Limb (tissue), 2 donors: Measurements from ENCODE around the gene RAB1B.
"Not testable (repeated sequence)": the region's sequence is repeated elsewhere in the genome, so short reads cannot be mapped to it uniquely, and the experiment has no call there.

ENCODE experiments used
- DNase-seq, 2 donors: peaks; one replicate each; pipeline ENCODE4 v3.0.0-alpha.2; 2016; ENCODE audit errors: extremely low spot score in 2 of 2

The RAB1B gene

GRCh38 chr11:66294626-66295620 is 26.5 kb downstream of the RAB1B start:
- DNase-seq = no peak

DNA sequence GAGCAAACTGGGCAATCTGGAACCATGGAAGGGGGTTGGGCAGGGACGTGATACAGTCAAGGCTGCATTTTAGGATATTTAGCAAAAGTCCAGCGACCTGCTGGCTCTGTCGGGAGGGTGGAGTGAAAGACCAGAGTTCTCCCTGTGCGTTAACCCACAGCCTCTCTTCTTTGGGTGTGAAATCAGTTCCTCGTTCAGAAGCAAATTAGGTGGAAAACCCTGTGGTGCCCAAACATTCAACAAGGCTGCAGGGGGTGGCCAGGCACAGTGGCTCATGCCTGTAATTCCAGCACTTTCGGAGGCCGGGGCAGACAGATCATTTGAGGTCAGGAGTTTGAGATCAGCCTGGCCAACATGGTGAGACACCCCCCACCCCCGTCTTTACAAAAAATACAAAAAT is 29.2 kb downstream of the RAB1B start:
- no peak for DNase-seq

DNA sequence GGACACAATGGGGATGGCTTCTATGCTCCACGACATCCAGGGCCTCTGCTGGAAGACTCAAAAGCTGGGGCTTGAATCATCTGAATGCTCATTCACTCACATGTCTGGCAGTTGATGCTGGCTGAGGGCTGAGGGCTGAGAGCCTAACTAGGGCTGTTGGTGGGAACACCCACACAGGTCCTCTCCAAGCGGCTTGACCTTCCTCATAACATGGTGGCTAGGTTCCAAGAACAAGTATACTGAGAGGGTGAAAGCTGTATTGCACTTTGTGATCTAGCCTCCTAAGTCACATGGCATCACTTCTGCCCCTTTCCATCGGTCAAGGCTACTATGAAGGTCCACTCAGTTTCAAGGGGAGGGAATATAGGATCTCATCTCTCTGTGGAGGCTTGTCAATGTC is 30.7 kb downstream of the RAB1B start:
- DNase-seq = no peak

DNA sequence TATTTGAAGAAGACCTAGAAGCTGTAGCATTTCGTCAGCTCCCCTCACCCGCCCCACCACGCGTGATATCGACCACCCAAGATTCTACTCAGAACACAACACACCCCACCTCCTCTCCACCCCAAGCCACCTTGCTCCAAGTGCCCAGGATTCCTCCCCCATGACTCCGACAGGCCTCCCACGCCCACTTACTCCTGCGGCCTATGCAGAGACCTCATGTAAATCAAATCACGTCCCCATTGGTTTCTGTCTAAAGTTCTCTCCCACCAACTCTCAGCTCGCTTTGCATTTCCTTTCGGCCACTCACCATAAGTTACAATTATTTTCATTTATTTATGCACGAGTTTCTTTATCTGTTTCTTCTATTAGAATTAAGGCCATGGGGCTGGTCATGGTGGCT is 34.2 kb downstream of the RAB1B start:
- DNase-seq = no peak

- DNase-seq = no peak
Observed at GRCh38 chr11:66309475-66309874, 41.0 kb downstream of the RAB1B start.

GRCh38 chr11:66310324-66310723 is 41.9 kb downstream of the RAB1B start:
- DNase-seq = no peak

- not testable (repeated sequence) for DNase-seq
Observed at GRCh38 chr11:66310803-66311440, 42.5 kb downstream of the RAB1B start.

DNA sequence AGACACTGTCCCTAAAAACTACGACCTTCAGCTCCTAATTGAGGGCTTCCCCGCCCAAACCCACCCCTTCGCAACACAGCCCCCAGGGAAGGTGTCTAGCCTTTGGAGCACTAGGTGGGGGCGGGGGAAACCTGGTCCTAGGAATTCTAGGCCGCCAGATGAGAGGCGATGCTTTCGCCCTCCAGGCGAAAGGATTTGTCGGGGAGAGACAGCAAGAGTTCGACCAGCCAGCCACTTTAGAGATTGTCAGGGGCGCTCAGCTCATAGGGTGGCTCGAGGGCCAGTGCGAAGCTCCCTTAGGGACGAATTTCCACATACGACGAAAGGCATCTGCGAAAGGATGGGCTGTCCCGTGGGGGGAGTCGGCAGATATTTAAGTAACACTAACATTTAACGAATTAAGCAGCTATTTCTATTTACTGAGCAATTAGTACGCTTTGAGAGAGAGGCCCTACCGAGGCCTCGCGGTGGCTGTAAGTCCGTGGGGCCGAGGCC is 43.1 kb downstream of the RAB1B start:
- no peak for DNase-seq

- peak; percentile 86 to 93 for DNase-seq
Observed at GRCh38 chr11:66311965-66312548, 43.6 kb downstream of the RAB1B start.

DNA sequence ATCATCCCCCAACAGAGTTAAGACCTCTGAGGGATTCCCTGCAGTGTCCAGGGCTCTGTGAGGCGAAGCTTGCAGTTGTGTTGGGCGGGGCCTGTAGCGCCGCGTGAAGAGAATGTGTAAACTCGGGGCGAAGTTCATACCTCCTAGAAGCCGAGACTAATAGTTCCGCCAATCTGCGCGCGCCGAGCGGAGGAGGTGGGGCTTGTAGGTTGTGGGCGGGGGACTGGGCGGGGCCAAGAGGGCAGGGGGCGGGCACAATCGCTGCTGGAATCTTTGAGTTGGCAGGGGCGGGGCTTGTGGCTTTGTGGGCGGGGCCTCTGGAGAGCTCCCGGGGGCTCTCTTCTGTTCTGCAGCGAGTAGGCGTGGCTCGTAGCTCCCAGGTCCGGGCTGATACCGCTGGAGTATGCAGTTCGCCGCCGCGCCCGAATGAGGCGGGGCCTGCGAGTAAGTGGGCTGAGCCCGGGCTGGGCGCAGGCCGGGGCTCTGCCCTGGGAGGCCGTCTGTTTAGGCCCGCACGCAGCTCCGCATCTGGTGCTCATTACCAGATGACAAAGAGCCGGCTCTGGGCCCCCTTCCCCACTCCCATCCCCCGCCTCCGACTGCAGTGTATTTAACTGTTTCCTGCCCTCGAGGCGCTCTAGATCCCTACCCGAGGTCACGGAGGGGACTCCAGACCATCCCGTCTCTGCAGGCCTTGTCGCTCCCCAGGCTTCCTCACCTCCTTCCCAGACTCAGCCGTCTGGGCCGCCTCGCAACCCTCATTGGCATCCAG is 44.3 kb downstream of the RAB1B start:
- peak; percentile 97 to 100 for DNase-seq

DNA sequence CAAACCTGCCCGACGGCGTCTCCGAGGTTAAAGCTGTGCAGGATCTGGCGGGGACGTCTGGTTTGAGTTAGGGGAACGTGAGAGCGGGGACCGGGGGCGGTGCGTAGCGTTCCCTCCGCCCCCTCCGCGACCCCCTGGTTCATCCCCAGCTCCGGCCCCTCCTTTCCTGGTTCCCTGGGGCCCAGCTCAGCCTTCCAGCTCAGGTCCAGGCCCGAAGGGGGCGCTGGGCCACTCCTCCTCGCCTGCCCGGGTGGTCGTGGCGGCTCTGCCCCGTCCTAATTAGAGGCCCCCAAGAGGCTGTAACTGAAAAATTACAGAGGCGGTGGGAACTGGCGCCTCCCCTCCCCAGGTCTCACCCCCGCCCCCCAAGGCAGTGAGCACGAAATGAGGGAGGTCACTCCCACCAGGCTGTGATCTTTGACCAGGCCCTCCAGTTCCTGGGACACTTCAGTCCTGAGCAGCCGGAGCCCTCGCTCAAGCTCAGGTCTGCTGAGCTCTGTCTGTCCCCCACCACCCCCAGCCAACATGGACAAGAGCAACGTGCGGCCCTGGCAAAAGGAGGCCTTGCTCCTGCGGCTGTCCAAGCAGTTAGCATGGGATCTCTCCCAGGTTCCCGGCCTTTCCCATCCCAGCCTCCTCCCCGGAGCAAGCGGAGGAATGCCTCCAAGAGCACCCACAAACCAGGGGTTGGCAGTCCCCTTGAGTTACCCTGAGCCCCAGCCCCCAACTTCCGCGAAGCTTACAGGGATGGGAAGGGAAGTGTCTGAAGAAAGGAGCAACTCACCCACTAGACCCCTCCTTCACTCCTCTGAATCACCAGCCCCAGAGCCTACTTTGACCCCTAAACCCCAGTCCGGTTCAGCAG is 45.1 kb downstream of the RAB1B start:
- DNase-seq = peak; percentile 84 to 88

GRCh38 chr11:66314186-66314501 is 45.7 kb downstream of the RAB1B start:
- DNase-seq = no peak

DNA sequence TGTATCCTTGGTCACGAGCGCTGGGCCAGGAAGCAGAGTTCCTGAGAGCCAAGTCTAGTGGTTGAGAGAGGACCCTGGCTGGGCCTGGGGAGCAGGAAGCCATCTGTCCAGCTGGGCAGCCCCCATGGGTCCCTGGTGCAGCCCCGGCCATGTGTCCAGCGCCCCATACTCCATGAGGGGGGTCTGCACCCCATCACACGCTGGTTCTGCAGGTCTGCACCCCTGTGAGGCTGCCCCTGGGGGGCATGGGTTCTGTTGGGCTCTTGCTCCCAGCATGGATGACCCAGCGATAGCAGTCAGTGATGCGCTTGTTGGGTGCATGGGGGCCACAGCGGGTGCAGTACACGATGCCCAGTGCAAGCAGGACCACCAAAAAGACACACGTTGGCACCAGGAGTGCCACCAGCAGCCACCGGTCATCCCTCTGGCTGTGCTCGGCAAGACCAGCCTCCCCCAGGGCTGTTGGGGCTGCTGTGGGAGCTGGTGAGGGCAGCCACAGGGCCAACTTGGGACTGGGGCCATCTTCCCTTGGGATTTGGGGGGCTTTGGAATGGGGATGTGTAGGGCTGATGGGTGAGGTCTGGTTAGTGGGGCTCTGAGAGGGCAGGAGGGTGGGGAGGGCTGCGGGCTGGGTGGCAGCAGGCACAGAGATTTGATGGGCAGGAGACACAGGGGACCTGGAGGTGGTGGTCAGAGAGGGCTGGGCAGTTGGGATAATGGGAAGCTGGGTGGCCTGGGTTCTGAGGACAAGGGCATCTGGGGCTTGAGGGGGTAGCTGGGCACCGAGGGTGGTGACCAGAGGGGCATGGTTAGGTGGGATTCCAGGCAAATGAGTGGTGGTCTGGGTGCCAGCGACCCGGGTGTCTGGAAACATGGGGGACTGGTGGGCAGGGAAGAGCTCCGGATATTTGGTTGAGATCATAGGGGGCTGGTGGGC is 46.4 kb downstream of the RAB1B start:
- DNase-seq = peak in 1 of 2 donors; percentile 0

DNA sequence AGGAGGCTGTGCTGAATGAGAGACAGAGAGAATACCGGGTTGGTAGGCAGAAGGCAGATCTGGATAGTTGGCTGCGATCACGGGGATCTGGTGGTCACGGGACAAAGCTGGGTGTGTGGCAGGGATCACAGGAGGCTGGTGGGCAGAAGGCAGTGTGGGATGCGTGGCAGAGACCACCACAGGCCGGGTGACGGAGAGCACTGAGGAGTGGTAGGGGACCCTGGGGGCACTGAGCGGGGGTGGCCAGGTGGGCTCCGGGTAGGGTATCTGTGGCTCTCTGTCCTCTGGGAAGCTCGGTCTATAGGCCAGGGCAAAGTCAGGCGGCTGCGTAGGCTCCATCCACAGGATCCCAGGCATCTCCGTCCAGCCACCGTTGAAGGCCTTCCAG is 47.1 kb downstream of the RAB1B start:
- no peak for DNase-seq

- DNase-seq = peak in 1 of 2 donors; percentile 42
Observed at GRCh38 chr11:66315921-66316811, 47.7 kb downstream of the RAB1B start.

DNA sequence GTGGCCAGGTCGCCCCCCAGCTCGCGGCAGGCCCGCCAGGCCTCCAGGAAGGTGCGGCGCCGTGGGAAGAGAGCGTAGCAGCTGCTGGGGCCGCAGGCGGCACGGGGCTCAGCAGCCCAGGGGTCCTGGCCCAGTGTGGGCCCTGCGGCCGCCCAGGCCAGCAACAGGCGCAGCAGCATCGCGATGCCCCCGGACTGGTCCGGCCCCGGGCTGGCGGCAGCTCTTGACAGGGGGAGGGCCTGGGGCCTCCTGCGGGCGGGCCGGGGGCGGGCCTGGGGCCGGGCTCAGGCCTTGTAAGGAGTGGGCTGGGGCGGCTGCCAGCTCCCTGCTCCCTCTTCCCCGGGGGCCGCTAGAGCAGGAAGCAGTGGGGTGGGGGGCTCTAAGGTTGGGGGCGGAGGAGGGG is 48.4 kb downstream of the RAB1B start, which contains the start of gene CD248:
CD248 (minus strand) TSS at position 196 of the 403 bp plus-strand sequence; CDS start at position 179, 17 bp downstream.
- peak; percentile 65 to 84 for DNase-seq

- DNase-seq = peak; percentile 52 to 74
Observed at GRCh38 chr11:66317322-66317722, 48.9 kb downstream of the RAB1B start.
